ENCODE results near the gene LST1.
"Not testable (repeated sequence)": the region's sequence is repeated elsewhere in the genome, so short reads cannot be mapped to it uniquely, and the experiment has no call there.

Gene LST1

DNA sequence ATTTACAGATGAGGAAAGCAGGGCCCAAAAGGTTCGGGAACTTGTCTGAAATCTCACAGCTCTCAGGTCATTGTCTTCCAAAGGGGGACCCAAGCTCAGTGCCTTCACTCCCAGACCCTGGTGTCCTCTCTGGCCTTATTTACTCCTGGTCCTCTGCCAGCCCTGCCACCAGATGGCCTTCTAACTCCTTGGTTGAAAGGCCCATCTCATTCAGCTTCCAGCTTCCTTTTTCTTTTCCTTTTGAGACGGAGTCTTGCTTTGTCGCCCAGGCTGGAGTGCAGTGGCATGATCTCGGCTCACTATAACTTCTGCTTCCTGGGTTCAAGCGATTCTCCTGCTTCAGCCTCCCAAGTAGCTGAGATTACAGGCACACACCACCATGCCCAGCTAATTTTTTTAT lies 34.7 kb upstream of the LST1 start:
- peak overlapping the region; percentile 6 for H3K4me2 ChIP-seq (ENCODE audit: low read depth, low read length, poor library complexity, severe bottlenecking)

DNA sequence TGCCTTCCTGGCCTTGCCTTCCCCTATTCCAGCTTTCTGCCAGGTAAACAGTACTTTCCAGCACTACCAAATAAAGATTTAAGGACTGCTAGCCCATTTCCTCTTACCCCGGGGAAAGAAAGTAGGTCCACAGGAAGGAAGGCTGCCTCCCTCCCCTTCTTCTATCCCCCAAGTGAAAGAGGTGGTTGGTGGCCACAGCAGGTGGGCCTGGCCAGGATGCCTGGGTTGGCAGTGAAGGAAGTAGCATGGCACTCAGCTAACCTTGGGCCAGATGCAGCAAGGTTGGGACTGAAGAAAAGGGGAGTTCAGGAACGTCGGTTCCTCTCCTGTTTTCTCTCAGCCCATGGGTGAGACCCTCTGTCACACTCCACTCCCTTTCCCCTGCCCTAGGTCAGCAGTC lies 29.8 kb upstream of the LST1 start:
- no peaks in the 10 kb centered on the region for H3K27me3 ChIP-seq (ENCODE audit: insufficient read depth, low read length, poor library complexity, severe bottlenecking)
- H3K9me3 ChIP-seq (ENCODE audit: insufficient read depth, low read depth, low read length): no peaks in the 10 kb centered on the region
- peaks cover 37% of the 10 kb centered on the region; the same call in 1 of the 2 replicates for H3K79me2 ChIP-seq (ENCODE audit: insufficient read depth, low read length)
- no peaks in the 10 kb centered on the region for H4K20me1 ChIP-seq (ENCODE audit: insufficient read depth, low read length, poor library complexity, severe bottlenecking)
- TF ChIP-seq, protein P1, sequence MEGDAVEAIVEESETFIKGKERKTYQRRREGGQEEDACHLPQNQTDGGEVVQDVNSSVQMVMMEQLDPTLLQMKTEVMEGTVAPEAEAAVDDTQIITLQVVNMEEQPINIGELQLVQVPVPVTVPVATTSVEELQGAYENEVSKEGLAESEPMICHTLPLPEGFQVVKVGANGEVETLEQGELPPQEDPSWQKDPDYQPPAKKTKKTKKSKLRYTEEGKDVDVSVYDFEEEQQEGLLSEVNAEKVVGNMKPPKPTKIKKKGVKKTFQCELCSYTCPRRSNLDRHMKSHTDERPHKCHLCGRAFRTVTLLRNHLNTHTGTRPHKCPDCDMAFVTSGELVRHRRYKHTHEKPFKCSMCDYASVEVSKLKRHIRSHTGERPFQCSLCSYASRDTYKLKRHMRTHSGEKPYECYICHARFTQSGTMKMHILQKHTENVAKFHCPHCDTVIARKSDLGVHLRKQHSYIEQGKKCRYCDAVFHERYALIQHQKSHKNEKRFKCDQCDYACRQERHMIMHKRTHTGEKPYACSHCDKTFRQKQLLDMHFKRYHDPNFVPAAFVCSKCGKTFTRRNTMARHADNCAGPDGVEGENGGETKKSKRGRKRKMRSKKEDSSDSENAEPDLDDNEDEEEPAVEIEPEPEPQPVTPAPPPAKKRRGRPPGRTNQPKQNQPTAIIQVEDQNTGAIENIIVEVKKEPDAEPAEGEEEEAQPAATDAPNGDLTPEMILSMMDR (conservative IDR thresholded peaks at IDR 0.05; ENCODE audit: low read length): no peak
- no peak for TF ChIP-seq EZH2phosphoT487 (IDR thresholded peaks at IDR 0.05; ENCODE audit: borderline replicate concordance)
- H3K4me1 ChIP-seq (ENCODE audit: insufficient read depth, low read length, poor library complexity, severe bottlenecking): peaks cover 54% of the 10 kb centered on the region
- peak overlapping the region; percentile 80 for H3K4me2 ChIP-seq (ENCODE audit: low read depth, low read length, poor library complexity, severe bottlenecking)
- H2AFZ ChIP-seq (ENCODE audit: low read length): no peak overlapping the region
- H3K9me2 ChIP-seq (replicated peaks; ENCODE audit: low read depth, low read length): no peaks in the 10 kb centered on the region
- peaks cover 3% of the 10 kb centered on the region; the same call in 1 of the 2 replicates for H3K36me3 ChIP-seq (ENCODE audit: insufficient read depth, low read length)
- peak overlapping the region; percentile 53 for H3K9ac ChIP-seq (ENCODE audit: low read depth, low read length, poor library complexity, severe bottlenecking)
- H3K4me3 ChIP-seq (ENCODE audit: low read length, poor library complexity, severe bottlenecking): peak overlapping the region; percentile 51
- peaks cover 18% of the 10 kb centered on the region for H3F3A ChIP-seq (ENCODE audit: low read depth)

More for the DNA sequence above, 34.7 kb upstream of the LST1 start:
- H3K4me3 ChIP-seq (ENCODE audit: low read length, poor library complexity, severe bottlenecking); H3K9me3 ChIP-seq (ENCODE audit: insufficient read depth, low read depth, low read length); H3K27me3 ChIP-seq (ENCODE audit: insufficient read depth, low read length, poor library complexity, severe bottlenecking); H3K36me3 ChIP-seq (ENCODE audit: insufficient read depth, low read length); H3K9ac ChIP-seq (ENCODE audit: low read depth, low read length, poor library complexity, severe bottlenecking); H3K9me2 ChIP-seq (replicated peaks; ENCODE audit: low read depth, low read length); H4K20me1 ChIP-seq (ENCODE audit: insufficient read depth, low read length, poor library complexity, severe bottlenecking); H2AFZ ChIP-seq (ENCODE audit: low read length); H3F3A ChIP-seq (ENCODE audit: low read depth): not testable (repeated sequence)
- H3K79me2 ChIP-seq (ENCODE audit: insufficient read depth, low read length): peaks cover 50% of the 10 kb centered on the region
- TF ChIP-seq, protein P1 (conservative IDR thresholded peaks at IDR 0.05; ENCODE audit: low read length): peak; percentile 74
- H3K4me1 ChIP-seq (ENCODE audit: insufficient read depth, low read length, poor library complexity, severe bottlenecking): peaks cover 26% of the 10 kb centered on the region

DNA sequence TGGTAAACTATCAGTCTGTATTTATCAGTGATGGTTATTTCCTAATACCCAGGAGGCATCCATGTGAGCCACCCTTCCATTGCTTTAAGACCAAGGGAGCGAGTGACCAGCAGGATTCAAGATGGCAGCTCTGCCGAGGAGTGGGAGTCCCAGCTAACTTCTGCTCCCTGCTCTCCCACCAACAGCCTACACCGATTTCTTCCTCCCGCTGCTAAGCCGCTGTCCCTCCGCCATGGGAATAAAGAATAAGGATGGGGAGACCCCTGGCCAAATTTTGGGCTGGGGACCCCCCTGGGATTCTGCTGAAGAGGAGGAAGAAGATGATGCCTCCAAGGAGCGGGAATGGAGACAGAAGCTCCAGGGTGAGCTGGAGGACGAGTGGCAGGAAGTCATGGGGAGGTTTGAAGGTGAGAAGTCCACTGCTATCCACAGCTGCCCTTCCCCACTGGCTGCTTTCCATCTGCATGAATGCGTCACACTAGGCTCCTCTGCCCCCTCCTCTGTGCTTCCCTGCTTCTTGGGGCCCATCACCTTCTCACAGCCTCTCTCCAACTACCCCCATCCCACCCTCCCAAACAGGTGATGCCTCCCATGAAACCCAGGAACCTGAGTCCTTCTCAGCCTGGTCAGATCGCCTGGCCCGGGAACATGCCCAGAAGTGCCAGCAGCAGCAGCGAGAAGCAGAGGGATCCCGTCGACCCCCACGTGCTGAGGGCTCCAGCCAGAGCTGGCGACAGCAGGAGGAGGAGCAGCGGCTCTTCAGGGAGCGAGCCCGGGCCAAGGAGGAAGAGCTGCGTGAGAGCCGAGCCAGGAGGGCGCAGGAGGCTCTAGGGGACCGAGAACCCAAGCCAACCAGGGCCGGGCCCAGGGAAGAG lies 28.4 kb upstream of the LST1 start:
- peak overlapping the region; percentile 69 for H3K9ac ChIP-seq (ENCODE audit: low read depth, low read length, poor library complexity, severe bottlenecking)
- TF ChIP-seq, protein P1 (conservative IDR thresholded peaks at IDR 0.05; ENCODE audit: low read length): no peak
- TF ChIP-seq EZH2phosphoT487 (IDR thresholded peaks at IDR 0.05; ENCODE audit: borderline replicate concordance): no peak
- peak overlapping the region; percentile 78 for H3K4me2 ChIP-seq (ENCODE audit: low read depth, low read length, poor library complexity, severe bottlenecking)

More for the DNA sequence above, 28.4 kb upstream of the LST1 start:
- no peaks in the 10 kb centered on the region for H3K9me3 ChIP-seq (ENCODE audit: insufficient read depth, low read depth, low read length)
- H3K36me3 ChIP-seq (ENCODE audit: insufficient read depth, low read length): peaks cover 3% of the 10 kb centered on the region; the same call in 1 of the 2 replicates
- H3K4me1 ChIP-seq (ENCODE audit: insufficient read depth, low read length, poor library complexity, severe bottlenecking): peaks cover 68% of the 10 kb centered on the region
- no peak overlapping the region for H2AFZ ChIP-seq (ENCODE audit: low read length)
- H3K79me2 ChIP-seq (ENCODE audit: insufficient read depth, low read length): peaks cover 29% of the 10 kb centered on the region; the same call in 1 of the 2 replicates
- no peaks in the 10 kb centered on the region for H3K9me2 ChIP-seq (replicated peaks; ENCODE audit: low read depth, low read length)
- no peak overlapping the region for H3K4me3 ChIP-seq (ENCODE audit: low read length, poor library complexity, severe bottlenecking)
- no peaks in the 10 kb centered on the region for H4K20me1 ChIP-seq (ENCODE audit: insufficient read depth, low read length, poor library complexity, severe bottlenecking)
- no peaks in the 10 kb centered on the region for H3K27me3 ChIP-seq (ENCODE audit: insufficient read depth, low read length, poor library complexity, severe bottlenecking)
- H3F3A ChIP-seq (ENCODE audit: low read depth): peaks cover 18% of the 10 kb centered on the region

Data from Loucy (cell line).